ENCODE measurements around the gene WNT9A.

The WNT9A gene

DNA sequence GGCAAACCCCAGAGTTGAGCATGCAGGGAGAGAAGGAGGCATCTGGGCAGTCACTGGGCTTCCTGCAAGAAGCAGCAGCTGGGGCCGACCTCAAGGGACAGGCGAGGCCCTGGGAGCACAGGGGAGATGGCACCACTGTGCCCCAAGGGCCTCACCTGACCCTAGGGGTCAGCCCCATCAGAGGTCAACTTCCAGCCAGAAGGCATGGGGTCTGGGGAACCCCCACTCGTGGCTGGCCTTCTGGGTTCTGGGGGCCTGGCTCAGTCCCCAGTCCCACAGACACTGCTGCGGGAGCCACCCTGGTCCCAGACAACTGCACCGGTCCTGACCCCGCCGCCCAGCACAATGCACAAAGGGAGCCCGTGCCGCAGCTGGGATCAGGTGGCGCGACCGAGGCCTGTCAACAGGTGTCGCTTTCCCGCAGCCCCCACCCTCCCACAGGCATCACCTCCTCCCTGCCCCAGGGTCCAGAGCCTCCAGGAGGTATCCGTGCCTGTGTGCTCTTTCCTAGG, 6.2 kb downstream of the WNT9A start:
- no peak for DNase-seq

DNA sequence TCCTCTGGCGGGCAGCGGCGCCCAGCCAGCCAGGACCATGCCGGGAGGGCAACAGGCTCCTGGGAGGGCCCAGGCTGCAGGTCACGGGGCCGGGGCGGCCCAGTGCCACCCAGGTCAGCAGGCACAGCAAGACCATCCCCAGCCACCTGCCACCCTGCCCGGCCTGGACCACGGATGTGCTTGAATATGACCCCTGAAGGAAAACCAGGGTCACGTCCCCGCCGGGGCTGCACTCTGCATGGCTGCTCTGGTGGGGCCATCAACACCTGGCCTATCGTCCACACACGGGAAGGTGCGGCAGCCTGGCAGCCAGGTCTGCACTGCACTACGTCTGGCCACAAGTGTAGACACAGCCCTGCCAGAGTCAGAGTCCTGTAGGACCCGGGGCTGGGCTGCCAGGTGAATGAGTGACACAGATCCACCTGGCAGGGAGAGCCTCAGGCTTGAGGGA, 6.9 kb downstream of the WNT9A start:
- no peak for DNase-seq

DNA sequence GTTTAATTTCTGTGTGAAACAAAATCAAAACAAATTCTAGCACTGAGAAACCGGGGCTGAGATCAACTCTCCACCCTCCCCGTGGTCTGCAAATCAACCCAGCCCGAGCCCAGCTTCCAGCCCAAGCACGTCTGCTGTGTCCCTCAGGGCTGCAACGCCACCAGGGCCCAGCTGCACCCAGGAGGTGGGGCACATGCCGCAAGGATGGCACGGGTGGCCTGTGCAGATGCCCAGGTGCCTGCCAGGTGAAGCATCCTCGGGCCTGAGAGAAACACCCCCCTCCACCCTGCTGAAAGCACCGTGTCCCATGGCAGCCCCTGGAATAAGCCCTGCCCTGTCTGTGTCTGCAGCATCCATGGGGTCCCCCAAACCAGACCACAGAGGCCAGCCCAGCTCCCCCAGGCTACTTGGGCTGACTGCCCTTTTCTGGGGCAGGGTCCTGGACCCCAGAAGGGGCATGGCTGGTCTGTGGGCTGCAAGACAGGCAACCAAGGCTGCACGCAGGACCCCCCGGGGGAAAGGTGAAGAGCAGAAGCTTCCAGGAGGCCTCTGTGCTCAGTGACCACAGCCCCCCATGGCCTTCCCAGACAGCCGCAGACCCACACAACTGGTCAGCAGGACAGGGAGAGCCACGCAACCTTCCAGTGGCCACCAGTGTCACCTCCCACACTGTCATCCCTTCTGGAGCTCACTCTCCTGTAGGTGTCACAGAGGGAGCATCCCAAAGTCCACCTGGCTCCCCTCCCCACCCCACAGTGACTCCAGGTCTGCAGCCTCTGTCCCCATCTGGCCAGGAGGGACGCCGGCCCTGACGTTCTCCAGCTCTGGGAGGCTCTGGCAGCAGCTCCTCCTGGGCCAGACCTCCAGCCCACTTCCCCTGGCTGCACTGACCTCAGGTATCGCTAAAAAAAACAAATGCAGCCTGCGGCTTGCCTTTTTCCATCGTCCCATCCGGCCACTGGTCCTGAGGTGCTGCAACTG, 7.7 kb downstream of the WNT9A start:
- no peak for DNase-seq

DNA sequence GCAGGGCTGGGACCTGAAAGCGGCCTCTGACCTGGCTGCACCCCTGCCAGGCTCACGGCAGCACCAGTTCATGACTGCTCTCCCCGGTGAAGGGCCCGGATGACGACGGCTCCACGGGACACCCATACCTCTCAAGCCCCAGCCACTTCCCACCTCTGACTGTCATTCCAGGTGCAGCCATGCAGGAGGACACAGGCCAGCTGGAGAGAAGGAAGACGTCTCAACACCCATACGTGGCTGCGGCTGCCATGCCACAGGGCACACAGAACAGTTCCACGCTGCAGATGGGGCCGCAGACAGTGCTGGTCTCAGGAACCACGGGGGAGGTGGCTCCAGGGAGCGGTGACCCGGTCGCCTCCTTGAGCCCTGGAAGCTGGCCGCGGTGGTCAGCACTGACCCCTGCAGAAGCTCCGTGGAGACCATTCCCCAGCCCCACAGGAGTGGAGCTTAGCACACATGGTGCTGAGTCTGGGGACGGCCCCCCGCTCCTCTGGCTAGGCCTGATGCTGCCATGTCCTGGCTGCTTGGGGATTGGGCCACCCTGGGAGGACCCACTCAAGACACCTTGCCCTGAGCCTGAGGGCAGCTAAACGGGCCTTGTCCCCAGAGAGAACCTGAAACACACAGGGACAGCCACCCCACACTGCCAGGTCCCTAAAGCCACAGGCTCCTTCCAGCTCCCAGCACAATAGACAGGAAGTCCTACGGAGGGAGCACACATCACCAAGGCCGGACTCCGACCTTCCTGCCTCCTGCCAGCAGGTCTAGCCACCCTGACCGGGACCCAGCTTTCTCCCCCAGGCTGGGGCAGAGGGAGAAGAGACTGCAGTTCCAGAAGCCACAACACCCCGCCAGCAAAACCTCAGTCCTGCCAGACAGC, 8.6 kb downstream of the WNT9A start:
- DNase-seq = no peak

DNA sequence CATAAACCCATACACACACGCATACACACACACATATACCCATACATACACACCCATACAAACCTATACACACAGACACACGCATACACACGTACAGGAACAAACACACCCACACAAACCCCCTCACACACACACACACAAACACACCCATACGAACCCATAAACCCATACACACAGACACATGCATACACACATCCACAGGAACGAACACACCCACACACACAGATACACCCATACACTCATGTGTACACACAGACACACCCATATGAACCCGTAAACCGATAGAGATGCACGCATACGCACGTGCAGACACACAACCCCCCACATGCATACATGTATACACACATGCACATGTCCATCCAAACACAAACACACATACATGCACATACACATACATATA, 9.5 kb downstream of the WNT9A start:
- DNase-seq = no peak

DNA sequence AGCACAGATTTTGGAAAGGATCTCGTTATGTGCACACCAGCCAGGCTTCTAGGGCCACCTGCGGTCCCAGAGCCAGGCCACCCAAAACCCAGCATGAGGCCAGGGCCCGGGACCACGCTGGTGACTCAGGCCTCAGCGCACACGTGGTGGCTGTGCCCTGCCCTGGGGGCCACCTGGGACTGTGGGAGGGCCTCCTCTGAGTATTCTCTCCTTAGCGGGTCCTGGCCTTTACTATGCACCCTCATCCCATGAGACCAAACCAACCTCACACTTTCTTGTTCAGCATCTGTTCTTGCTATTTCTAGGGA, 9.9 kb downstream of the WNT9A start:
- no peak for DNase-seq

DNA sequence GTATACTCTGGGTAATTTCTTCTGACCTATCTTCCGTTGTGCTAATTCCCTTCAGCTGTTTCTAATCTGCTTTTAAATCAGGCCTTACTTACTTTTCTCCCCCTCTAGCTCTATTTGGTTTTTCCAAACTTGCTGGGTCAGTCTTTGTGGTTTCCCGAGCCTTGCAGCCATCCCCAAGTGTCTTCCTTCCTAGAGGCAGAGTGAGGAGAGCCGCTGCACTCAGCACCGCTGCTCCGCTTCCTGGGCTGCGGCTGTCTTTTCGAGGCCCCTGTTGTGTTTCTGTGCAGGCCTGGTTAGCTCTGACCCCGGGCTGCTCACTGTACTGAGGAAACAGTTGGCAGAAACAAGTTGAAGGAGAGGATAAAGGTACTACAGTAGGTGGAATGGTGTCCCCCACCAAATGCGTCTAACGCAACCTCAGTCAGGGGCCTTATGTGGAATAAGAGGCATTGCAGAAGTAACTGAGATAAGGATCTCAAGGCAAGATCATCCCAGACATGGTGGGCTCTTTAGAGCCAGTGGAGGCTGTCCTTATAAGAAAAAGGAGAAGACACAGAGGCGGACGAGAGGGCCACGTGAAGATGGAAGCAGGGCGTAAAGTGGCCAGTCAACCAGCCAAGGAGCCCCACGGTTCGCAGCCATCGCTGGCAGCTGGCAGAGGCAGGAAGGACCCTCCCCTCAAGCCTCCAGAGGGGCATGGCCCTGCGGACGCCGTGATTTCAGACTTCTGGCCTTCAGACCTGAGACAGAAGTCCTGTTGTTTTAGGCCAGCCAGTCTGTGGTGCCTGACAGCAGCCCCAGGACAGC, 10.5 kb downstream of the WNT9A start:
- DNase-seq = no peak

DNA sequence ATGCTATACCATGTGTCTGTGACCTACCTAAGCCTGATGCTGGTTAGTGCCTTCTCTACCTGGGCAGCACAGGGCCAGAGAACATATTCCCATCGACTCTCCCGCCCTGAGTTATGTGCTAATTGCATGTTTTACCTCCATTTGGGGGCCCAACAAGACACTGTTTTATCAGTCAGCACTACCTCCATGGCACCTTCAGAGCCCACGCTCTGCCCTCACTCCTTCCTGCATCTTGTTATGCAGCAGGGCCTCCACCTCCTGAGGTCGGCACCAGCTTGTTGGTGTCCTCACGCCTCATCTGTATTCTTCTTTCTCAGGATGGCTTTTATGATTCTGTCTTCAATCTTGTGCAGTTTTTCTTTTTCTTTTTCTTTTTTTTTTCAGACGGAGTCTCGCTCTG, 11.9 kb downstream of the WNT9A start:
- DNase-seq = no peak

DNA sequence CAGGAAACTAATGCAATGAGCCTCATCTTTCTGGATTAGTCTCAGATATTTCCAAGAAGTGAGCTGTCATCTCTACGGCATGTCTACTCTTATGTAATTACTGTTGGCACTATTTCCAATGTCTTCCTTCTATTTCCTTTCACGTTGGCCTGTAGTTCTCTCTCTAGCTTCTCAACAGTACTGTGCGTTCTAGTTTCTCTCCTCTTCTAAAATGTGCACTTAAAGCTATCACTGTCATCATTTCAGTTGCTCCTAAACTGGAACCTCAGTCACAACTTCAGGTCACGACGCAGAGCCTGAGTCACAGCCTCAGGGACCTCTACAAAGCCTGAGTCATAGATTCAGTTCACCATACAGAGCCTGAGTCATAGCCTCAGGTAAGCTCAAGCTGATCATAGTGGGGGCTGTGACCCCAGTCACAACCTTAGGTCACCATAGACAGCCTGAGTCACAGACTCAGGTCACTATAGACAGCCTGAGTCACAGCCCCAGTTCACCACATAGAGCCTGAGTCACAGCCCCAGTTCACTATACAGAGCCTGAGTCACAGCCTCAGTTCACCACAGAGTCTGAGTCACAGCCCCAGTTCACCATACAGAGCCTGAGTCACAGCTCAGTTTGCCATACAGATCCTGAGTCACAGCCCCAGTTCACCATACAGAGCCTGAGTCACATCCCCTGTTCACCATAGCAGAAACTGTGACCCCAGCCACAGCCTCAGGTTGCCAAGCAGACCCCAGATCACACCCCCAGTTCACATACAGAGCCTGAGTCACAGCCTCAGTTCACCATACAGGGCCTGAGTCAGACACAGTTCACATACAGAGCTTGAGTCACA, 13.0 kb downstream of the WNT9A start:
- no peak for DNase-seq

DNA sequence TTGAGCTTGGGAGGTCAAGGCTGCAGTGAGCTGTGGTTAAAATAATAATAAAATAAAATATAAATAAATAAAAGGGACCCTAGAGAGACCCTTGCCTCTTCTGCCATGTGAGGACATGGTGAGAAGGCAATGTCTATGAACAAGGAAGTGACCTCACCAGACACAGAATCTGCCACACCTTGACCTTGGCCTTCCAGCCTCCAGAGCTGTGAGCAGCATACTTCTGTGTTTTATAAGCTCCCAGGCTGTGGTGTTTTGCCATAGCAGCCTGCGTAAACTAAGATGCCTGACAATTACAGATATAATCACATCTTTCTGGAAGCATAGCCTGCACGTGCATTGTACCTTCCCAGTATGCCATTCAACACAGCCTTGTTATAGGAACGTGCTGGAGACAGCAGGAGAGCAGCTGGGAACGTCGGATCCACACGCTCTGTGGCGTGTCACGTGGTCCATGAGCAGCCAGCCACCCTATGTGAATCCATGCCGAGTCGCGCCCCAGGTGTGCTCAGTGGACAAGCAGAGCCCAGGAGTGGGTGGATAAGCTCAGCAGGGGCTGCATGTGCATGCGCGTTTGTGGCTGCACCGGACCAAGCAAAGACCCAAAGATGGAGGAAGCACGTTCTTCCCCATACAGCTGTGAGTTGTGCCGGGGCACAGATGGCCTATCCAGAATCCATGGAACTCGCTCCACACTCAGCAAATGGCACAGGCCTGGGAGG, 17.8 kb downstream of the WNT9A start:
- no peak for DNase-seq

DNA sequence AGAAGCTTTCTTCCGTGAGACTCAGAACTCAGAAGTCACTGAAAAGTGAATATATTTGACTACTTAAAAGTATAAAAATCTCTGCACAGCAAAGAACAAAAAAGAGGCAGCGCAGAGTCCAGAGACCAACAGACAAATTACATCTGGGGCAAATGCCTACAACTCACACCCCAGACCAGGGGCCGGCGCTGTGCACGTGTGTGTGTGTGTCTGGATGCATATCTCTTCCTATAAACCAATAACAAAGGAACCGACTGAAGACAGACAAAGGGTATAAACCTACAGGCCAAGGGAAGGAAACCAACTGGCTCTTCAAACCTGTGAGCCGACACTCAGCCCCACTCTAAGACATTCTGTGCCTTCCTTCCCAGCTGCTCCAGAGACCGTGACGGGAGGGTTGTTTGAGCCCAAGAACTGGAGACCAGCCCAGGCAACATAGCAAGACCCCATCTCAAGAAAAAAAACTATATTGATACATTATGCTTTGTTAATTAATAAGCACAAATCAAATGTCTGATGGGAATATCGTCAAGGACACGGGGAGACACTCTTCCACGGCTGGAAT, 18.8 kb downstream of the WNT9A start:
- no peak for DNase-seq

DNA sequence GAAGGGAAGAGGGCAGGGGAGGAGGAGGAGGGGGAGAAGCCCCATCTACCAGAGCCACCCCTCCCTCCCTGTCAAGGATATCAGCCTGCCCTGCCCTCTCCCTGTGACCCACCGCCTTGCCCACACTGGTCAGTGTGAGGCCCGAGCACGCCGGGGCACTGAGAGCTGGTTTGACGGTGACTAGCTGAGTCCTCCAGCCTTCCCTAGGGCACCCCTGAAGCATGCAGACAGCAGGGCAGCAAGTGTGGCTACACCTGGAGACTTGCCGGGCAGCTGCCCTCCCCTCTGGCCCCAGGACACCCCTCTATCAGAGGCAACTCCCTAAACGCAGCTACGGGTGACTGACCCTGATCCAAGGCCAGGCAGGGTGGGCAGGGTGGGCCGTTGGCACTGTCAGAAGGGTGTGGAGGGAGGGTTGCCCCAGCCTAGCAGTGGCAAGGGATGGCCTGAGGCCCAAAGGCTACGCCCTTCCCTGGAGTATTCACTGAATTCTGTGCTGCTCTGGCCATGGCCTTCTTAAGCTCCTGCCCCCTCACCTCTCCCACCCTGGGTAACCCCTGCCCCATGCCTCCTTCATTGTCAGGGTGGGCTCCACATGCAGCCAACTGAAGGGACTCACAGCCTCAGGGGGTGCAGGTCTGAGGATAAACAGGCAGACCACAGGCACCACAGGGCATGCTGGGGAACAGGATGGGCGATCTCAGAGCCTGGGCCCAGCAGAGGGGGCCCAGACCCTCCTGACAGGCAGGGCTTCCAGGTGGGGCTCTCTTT, 19.6 kb downstream of the WNT9A start:
- no peak for DNase-seq

DNA sequence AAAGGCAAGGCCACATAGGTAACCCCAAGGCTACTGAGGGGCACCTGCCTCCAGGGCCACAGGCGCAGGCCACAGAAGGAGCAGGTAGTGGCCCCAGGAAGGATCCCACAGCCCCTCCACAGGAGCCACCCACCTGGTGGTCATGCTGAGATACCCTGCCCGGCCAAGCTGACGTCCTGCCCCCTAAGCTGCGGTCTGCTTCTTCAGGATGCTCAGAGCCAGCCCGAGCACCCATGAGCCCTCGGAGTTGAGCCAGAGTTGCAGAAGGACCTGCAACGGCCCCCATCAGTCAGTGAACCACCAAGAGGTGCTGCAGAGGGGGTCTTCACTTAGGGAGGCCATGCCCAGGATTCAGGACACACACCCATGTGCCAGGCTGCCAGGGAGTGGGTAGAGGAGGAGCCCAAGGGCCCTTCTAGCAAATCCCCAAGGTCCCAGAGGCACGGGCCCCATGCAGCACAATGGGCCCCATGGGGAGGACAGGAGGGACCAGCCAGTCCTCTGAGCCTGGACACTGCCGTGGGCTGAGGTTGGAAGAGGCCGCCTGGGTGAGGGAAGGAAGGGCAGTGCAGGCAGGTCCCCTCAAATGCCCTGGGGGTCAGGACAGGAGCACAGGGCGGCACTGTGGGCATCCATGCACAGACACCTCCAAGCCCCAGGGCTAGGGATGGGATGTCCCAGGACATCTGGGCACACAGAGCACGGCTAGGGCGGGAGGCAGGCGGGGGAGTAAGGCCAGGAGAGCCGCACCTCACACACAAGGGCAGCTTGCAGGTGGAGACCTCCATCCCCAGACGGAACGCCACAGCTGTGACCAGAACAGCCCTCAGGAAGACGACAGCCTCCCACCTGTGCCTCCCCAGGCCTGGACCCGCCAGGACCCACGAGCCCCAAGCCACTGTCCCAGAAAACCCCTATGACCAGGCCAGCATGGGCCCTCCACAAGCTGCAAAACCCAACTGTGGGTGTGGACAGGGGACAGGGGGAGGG, 20.5 kb downstream of the WNT9A start:
- DNase-seq = no peak

DNA sequence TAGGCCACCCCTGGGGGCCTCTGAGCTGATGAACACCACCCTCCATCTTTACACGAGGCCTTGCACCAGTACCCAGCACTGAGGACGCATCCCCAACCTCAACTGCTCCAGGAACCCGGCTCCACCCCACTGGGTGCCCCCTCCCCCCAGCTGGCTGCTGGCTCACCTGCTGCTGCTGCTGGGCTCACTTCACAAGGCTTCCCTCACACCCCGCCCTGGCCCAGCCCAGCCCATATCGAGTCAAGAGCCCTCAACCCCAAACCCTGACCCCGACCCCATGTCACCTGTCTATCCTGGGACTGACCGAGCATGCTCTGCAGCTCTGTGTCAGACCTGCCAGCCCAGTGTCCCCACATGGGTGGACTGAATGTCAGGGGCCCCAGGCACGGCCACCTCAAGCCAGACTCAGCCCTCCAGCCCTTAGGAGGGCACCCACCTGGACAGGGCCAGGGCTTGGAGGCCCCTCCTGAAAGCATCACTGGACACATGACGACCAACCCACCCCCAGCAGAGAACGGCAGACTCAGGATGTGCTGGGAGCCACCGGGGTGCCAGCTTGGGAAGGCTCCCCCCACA, 21.4 kb downstream of the WNT9A start:
- DNase-seq = no peak

DNA sequence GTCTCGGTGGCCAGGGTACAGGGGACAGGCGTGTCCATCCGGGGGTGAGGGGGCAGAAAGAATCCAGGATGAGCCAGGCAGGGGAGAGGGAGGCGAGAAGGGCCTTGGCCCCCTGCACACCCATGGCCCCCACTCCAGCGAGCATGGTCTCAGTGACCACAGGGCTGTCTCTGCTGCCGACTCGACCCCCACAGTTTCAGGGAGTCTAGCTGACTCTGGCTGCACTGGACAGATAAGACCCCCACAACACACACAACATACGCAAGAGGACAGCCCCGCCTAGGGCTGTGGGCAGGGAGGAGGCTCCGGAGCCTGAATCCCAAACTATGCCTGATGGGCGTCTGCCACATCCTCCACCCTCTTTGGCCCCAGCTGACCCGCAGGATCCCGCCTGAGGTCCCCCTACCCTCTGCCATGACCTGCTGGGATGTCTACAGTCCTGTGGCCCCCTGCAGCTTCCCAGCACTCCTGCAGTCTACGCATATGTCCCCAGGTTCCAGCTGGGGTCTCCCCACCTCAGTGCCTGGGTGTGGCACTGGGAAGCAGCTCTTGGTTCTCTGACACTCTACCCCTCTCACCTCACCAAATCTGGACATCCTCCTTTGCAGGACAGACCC, 22.0 kb downstream of the WNT9A start:
- no peak for DNase-seq

DNA sequence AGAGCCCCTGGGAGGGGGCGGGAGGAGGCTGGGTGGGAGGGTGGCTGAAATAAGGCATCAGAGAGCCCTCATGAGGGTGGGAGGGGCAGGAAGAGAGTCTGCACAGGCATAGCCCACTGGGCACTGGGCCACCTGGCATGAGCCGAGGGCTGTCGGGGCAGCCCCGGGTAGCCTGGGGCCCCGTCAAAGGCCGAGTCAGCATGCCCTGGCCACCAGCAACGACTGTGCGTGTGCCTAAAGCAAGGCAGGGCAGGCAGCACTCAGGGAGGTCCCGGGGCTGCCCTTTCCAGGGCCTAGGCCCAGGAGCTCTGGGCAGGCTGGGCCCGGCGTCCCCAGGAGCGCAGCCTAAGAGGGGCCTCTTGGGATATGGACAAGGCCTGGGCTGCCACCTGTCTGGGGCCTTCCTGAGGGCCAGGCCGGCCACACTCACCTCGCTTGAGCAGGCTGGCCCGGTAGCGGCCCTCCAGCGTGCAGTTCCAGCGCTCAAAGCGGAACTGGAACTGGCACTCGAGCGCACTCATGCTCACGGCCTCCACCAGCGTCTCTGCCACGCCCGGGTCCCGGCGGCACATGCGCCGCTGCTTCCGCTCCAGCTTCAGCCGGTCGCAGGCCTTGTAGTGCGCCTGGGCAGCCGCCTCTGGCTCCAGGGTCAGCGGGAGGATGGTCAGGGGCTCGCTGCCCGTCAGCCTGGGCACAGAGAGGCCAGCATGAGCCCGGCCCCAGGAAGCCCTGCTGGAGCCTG, 22.7 kb downstream of the WNT9A start:
- no peak for DNase-seq

DNA sequence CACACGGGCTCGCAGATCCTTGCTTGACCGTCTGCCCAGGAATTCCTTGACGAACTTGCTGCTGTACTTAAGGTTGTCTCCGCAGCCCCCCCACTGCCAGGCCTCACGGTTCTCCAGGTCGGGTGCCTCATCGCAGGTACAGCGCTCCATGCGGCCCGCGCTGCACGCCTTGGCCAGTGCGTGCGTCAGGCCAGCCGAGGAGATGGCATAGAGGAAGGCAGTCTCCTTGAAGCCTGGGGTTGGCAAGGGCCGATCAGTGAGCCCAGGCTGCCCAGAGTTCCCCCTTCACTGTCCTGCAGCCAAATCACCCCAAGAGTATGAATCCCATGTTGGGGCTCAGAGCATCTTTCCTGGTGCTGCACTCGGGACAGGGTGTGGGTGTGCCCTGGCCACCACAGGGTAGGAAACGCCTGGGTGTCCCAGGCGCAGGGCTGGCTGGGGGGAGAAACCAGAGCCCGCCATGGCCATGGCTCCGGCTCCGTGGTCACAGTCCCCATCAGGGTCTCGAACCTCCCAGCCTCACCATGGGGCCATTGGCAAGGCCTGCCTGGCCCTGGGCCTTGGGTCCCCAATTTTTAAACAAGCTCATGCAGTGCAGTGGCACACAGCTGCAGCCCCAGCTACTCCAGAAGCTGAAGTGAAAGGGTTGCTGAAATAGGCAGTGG, 23.4 kb downstream of the WNT9A start:
- no peak for DNase-seq
